GM21381 (cell line): ENCODE measurements around the gene DHH.
"Not testable (repeated sequence)": the region's sequence is repeated elsewhere in the genome, so short reads cannot be mapped to it uniquely, and the experiment has no call there.

Experiments
- ATAC-seq: cut with Tn5 transposase; IDR thresholded peaks from one replicate; pipeline ENCODE4 v1.9.1; 2021; ENCODE audit warnings: mild to moderate bottlenecking, moderate library complexity; ENCODE audit not compliant: unreplicated experiment

Gene DHH

DNA sequence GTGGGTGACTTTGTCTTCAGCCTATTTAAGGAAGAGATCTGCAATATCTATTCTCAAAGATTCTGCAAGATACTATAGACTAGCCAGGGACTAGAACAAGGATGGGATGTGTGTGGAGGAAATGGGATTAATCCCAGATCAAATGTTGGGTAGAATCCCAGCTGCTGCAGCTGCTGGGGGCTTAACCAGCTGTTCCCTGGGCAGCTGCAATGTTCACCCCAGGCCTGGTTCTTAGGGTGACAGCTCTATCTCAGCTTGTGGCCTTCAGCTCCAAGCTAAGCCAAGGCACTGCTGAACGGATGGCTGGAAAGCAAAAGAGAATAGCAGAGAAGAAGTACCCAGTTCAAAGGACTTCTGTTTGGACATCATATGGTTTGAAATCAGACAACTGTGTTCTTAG is 14.8 kb downstream of the DHH start:
- no peak for ATAC-seq

DNA sequence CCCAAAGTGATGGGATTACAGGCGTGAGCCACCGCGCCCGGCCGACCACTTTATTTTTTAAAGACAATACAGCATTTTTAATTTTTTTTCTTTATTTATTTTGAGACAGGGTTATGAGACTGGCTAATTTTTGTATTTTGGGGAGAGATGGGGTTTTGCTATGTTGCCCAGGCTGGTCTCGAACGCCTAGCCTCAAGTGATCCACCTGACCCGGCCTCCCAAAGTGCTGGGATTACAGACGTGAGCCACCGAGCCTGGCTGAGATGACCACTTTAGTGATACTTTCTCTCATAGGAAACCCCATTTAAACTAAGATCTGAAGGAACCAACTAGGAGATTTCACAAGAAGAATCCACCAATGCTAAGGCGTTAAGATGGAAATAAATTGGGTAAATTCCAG is 23.6 kb downstream of the DHH start:
- ATAC-seq = no peak

DNA sequence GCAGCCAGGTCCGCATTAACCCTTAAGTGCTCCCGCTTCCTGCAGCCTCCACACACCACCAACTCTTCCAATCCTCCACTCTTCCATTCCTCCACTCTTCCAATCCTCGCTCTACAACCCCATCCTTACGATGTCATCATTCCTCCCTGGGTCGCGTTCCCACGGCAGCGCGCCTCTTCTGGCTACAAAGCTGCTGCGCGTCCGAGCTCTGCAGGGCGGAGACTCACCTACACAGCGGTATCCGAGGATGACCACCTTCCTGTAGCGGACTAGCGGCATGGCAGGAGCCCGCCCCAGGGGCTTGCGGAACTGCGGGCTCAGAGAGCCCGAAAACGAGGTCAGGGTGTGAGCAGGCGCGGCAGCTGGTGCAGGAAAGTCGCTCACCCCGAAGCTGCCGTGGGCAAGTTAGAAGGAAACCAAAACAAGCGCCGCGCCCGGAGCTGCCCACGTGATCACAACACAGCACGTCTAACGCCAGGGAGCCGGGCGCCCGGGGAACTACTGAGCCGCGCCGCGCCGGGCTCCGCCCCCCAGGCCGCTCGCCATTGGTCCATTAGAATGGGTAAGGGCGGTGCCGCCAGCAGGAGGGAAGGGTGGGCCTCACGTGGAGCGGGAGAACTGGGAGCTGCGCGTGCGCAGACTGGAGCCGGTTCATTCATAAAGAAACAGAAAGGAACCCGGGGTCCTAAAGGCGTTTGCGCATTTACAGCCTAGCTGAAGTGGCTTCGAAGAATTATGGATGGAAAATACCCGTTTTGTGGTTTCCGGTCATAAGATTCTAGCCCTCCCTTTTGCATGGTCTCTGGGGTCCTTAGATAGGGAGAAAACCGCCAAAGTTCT is 24.9 kb downstream of the DHH start, which contains the start of gene RHEBL1:
RHEBL1 (minus strand) TSS at position 473 of the 840 bp plus-strand sequence; CDS start at position 279, 194 bp downstream.
- peak; percentile 96 for ATAC-seq

DNA sequence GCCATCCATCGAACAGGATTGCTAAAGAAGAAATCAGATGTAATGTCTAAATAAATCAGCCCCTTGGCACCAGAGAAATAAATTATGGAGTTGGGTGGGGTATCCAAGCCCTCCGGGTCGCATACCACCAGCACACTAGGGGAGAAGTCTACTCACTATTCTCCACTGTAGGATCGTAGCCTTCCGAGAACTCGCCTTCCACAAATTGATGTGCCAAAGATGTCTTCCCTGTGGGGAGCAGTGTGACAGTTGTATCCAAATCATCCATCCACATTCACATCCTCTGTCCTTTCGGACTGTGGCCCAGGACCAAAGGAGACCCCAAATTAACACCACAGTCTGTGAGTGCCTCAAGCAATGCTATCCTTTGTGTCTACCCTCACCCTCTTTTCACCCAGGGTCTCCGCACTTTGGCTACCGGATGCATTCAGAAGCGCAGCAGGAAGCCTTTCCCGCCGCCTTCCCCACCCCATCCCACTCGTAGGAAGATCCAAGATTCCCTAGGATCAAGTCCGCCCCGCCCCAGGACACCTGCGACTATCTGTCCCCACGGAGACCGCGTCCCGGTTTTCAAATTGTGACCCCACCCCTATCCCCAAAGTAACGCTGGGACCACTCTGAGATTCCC is 25.6 kb downstream of the DHH start:
- no peak for ATAC-seq

DNA sequence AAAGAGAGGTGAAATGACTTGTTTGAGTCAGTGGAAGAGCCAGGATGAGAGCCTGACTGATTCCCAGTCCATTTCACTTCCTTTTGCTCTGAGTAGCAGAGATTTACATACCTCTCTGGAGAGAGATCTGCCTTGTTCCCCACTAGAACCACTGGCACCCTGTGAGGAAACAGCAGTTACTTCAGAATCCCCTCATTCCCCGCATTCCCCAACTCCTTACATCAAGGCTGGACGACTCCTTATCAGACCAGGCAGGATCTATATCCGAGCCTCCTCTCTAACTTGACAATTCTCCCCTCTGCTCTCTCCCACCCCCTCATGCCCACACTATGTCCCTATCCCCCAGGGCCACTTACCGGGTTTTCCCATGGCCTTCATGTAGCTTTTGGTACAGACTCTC is 28.5 kb downstream of the DHH start:
- no peak for ATAC-seq

DNA sequence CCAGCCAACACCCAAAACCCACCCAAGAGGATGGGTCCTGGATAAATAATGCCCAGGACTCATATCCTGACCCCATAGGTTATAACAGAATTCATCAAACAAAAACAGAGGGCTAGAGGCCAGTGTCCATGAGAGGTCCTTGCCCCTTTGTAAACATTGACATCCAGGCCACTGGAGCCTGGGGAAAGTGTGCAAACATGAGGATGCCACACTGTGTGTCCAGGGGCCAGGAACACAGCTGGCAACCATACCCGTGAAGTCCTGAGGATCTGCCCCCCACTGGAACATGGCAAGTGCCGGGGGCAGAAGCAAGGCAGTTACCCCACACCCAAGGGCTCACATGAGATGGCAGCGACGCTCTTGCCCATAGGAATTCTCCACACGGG is 29.8 kb downstream of the DHH start:
- ATAC-seq = no peak

DNA sequence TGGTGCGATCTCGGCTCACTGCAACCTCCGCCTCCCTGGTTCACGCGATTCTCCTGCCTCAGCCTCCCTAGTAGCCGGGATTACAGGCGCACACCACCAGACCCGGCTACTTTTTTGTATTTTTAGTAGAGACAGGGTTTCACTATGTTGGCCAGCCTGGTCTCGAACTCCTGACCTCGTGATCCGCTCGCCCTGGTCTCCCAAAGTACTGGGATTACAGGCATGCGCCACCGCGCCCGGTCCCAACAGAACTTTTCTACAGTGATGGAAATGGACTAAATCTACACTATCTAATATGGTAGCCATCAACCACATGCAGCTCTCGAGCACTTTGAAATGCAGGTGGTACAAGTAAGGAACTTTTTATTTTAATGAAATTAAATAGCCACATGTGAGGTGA is 32.7 kb downstream of the DHH start:
- ATAC-seq = not testable (repeated sequence)

DNA sequence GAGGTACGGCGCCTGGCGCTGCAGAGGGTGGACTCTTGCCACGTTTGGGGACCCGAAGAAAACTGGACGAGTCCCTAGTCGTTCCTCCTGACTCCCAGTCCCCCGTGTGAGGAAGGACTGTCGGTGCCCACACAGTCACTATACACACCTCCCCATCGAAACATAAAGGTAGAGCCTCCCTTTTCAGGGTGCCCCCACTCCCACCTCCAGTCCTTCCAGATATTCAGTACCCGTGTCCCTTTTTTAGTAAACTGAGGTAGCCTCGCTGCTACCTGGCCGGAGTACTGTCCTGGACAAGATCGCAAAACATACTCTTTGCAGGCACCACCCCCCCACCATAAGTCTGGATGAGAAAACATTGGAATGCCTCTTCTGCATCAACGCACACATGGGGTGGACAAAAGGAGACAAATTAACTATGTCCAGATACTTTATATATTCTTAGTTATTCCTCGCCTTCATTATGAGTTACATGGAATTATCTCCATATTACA is 33.4 kb downstream of the DHH start:
- ATAC-seq = no peak

DNA sequence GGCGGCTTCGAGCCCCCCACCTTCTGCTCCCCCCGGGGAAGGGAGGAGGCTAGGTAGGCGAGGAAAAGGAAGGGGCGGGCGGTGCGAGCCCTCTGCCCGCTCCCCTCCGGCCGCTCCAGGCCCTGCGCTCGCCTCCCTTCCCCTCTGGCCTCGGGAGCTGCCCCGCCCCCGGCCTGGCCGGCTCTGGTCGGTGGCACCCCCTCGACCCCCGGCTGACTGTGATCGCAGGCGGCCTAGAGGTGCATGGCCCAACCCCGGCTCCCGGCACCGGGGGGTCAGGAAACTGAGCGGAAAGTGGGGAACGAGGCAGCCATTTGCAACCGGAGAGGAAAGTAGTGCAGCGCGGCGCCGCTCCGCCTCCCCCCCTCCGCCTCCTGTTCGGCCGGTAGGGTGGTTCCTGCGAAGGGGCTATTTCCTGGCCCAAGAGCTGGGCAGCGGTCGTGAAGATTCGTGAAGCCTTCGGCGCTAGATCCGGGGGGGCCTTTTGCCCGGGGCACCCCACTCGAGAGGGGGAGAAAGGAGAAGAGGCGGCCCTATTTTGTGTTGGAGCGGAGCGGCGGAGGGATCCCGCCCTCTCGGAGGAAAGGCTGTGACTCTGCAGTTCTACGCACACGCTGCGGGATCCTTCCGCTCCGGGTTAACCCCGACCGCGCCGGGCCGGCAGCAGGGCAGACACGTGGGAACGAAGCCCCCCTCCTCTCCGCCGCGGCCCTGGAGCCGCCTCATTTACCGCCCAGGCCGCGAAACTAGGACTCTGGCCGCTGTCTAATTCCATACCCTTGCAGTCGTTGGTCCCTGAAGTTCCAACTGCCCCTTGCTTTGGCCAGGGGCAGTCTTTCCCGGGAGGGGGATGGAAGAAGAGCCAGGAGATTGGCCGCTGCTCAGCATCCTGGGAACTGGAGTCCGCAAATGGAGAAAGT is 34.1 kb downstream of the DHH start, which contains the start of gene KMT2D:
KMT2D (minus strand) TSS at position 558 of the 920 bp plus-strand sequence. CDS start 5,470 bp downstream, outside the sequence.
- ATAC-seq = peak; percentile 52

DNA sequence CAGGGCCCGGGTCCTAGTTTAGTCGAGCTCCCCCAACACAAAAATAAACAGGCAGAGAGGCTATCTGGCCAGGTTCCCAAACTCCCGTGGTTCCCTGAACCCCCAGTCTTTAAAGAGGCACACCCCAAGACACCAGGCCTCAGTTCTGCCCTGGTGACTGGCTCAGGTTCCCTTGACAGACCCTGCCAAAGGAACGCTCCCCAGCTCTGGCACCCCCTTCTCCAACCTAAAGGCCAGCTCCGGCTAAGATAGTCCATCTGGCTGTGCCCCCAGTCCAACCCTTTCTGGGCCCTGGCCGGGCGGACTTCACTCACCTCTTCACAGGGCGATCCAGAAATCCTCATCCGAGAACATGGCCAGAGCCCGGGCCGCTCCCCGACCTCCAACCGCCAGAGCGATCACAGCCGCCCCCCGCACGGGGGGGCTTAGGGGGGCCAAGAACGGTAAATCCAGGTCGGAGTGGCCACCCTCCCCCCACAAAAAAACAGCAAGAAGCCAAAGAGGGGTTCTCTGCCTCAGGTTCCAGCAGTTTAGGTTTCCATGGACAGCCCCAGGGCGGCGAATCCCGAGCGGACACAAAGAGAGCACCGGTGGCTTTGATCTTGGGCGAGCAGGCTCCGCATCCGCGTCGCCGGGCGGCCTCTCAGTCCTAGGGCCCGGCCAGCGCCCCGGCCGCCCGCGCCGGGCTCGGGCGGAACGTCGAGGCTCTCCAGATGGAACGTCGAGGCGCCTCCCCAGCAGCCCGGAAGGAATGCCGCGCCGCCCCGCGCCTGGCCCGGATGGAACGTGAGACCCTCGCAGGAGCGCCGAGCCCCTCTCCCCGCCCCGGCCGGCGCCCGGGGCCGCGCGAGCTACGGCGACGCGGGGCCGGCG is 35.1 kb downstream of the DHH start:
- ATAC-seq = peak; percentile 14

DNA sequence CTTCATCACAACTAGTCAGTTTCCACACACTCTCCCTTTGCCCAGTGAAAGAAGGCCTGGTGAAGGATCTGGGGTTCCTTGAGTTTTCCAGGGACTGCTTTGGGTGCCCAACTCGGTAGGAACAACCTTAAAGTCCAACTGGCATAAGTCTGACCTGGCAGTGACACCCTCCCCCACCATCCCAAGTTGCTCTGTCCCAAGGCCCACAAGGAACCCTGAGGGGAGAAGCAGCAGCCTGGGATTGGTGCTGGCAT is 35.6 kb downstream of the DHH start:
- no peak for ATAC-seq

DNA sequence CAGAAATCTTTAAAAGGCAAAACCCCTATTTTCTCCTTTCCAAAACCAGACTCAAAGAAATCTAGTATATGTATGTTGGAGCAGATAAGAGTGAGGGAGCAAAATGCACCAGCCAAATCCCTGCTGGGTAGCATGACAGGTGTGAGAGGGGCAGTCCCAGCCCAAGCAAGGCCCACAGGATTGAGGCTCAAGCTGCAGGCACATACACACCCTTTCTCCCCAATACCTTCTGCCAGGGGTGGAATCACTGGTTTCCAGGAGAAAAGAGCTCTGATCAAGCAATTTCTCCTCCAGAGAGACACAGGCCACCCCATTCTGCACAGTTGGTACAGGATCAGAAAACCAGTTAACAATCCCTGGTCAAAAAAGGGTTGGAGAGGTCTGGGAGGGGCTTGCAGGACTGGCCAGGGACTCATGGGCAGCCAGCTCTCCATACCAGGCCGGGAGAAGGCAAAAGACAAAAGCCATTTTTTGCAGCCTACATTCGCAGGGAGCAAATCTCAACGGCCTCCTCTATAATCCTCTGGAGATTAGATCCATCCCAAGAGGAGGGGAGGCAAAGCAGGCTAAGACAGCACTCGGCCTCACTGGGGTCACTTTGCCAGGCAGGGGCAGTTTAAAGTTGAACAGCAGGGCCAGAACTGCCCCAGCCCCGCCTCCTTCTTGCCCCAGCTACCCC is 36.1 kb downstream of the DHH start:
- ATAC-seq = no peak

DNA sequence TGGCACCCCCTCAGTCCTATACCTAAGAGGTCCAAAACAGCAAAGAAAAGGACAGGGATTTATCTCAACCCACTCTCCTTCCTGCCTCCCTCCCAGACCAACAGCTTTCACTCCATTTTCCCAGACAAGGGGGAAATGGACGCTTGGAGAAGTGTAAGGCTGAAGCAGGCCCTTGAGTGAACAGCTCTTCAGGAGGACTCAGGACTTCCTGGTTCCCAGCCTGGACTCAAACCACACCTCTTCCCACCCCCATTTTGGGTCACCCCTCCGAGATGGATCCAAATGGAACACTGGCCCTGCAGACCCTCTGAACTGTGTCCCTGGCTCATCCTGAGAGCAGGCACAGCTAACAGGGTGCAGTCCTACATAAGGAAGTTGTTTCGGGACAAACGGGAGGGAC is 36.7 kb downstream of the DHH start:
- ATAC-seq = no peak

DNA sequence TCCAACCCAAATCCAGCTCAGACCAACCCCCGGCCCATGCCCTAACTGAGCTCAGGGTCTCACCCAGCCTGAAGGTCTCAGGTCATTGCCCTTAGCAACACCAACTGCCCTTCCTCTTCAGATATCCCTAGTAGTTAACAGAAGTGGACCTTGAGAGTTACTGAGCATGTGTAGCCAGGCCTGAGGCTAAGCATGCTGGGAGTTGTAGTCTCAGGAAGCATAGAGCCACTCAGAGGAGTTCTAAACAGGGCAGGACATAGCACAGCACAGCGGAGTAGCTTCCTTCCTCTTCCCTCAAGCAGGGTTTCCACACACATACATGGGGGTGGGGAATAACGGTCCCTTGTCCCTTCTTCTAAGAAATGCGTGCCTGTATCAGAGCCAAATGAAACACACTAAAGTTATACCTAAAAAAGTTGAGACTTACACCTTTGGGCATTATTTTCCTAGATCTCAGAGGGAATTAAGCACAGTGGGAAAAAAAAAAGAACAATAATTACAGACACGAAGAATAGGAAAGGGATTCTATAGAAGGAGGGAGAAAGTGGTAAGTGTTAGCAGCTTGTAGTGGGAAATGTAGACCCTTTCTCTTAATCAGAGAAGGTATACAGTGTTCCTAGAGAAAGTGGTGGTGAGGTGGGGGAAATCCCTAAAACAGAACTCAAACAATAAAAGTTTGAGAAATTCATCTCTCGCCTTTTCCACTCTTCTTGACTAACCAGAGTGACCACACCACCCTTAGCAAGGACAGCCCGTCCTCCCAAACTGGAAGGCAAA is 38.4 kb downstream of the DHH start:
- peak; percentile 49 for ATAC-seq

DNA sequence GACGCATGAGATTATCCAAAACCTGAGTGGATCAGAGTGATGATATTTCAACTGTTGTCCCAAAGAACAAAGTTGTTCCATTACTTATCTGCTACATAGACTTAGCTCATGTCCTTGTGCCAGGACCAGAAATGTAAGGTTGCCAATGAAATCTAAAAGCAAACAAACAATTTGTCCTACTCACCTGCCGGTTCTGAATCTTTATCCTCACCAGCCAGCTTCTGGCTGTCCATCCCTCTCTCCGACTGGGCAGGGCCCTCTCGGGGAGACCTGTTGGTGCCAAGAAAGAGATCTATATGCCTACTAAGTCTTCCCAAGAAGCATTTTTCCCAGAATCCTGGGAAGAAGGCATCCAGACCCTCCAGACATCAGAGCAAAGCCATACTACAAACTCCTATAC is 39.5 kb downstream of the DHH start:
- ATAC-seq = no peak

DNA sequence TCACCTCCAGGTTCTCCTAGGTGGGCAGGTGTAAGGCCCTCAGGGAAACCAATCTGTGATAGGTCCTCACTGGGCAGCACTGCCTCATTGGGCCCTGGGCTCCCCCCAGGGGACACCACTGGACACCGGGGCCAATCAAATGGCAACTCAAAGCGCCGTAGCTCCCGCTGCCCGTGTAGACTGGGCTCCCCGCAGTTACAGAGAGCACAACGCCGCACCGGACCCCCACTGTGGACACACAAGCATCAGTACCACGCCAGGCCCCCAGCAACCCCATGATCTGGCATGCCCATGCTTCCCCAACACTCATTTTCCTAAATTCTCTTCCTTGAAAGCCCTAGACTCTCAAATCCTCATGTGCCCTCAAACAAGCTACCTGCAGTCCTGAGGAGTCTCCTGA is 40.1 kb downstream of the DHH start:
- ATAC-seq = no peak

DNA sequence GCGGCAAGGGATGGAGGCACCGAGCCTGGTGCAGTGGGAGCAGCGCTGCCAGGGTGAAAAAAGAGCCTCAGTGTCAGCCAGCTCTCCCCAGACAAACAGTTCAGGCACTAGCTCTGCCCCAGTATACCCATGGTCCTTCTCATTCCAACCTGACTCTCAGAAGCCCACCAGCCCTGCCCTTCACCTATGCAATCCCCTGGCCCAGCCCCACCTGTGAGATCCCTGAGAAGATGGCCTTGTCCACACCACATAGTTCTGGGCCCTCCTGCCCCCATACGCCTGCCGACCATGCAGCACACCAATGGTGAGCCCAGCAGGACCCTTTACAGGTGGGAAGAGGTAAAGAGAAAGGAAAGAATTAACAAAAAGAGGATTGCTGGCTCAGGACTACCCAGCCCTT is 40.5 kb downstream of the DHH start:
- no peak for ATAC-seq

DNA sequence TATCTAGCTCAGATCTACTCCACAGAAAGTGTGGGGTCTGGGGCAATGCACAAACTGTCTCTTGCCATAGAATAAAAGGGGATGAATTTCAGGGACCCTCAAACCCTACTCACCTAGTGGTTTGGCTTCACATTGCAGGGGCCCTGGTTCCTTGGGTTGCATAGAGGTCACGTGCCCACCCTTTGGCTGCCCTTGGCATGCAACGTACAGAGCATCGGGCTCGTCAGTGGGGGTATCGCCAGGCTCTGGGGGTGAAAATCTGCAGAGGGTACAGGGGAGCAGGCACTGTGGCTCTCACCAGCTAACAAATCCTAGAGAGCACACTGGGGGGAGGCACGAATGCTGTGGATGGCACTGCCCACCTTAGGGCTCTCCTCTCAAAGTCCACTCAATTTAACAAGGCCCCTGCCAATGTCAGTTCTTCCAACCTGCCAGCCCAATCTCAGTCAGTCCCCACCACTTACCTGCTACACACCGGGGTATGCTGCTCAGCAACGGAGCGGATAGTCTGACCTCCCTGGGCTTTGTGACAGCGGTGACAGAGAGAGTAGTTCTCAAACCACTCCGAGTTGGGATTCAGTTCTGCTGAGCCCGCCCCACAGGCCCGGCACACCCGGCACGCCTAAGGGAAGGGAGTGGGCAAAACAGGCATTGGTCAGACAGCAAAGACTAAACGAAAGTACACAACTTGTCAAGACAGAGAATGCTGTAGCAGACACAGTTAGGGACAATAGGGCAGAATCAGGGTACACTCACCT is 42.0 kb downstream of the DHH start:
- ATAC-seq = no peak
